Stimulated activated CD4-positive, alpha-beta T cell treated with anti-CD3 and anti-CD28 coated beads, TNF-alpha, amount 100 ng/mL, for 1 hour (primary cell): Measurements from ENCODE around the gene IMP4.

Source experiments
- DNase-seq, 3 donors: peaks; one replicate each; pipeline ENCODE4 v3.0.0-alpha.2; 2020; ENCODE audit warnings: low read depth in 3 of 3, low spot score in 1 of 3

IMP4 gene

DNA sequence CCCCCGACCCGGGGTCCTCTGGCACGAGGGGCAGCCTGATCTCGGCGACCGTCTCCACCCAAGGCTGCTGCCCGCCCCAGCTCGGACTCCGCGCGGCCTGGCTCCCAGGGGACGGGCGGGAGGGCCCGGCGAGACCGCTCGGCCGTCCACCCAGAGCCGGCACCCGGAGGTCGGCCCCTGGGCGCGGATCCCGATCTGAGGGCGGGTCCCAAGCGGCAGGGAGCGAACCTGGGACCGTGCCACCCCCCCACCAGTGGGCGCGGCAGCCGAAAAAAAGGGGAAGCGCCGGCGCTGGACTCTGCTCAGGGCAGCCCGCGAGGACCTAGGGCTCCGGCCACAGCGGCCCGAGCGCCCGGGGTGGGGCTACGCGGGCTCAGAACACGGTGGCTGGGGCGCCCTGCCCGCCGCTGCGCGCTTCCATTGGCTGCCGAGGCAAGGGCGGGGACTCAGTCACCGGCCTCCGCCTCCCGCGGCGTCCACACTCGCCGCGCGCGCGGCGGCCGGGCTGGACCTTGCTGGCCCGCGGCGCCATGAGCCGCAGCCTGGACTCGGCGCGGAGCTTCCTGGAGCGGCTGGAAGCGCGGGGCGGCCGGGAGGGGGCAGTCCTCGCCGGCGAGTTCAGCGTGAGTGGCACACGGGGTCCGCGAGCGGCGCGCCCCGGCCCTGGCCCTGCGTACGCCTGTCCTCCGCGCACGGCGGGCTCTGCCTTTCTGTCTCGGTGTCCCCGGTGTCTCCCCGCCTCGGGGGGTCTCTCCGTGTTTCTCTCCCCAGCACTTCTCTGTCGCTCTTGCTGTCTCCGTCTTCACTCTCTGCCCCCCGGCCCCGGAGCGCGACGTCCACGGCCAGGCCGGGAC is 13.1 kb downstream of the IMP4 start, which contains the start of gene PTPN18:
Gene PTPN18, plus strand, starts transcription at position 479 of the 854 bp plus-strand sequence. Its CDS starts 52 bp downstream, at position 531.
- DNase-seq = peak in 2 of 3 donors; percentile 23 to 48

DNA sequence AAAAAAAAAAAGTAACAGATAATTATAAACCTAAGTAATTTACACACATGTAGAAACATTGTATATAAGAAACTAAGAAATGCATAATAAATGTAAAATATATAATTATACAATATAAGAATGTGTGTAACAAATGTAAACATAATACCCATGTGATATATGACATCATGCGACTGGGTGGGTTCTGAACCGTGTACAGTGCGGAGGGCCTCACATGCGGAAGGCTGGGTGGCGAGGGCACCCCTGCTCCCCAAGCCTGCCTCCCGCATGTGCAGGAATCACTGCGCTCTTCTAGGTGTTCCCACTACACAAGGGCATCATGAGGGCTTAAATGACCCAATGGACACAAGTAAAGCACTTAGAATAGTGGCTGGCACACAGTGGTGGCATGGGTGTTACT is 15.2 kb downstream of the IMP4 start:
- DNase-seq = no peak

DNA sequence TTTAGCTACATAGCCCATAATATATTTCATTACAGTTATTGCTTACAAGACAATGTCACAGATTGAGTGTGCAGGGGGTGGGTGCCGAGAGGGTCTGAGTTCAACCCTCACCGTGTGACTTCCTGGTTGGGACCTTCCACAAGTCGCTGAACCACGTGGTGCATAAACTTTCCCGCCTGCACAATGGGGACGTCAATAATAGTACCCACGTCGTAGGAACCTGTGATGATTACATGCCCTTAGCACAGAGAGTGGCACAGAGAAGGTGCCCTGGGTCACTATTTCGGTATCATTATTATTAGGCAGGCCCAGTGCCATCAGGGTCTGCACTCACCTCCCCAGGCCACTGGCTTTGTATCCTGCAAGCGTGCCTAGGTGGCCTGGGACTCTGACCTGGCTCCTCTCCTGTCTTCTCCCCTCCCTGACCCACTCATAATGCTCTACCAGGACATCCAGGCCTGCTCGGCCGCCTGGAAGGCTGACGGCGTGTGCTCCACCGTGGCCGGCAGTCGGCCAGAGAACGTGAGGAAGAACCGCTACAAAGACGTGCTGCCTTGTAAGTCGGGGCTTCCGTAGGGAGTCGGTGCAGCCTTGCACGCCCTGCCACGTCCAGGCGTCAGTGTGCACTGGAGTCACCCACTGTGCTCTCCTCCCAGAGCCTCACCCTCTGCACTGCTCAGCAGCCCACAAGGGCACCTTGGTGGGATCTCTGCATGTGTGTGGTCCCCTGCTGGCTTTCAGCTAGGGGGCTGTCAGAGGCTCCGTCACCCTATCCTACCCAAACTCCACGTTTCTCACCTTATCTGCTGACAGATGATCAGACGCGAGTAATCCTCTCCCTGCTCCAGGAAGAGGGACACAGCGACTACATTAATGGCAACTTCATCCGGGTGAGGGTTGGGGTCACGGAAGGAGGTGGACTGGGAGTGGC is 16.0 kb downstream of the IMP4 start:
- no peak for DNase-seq

DNA sequence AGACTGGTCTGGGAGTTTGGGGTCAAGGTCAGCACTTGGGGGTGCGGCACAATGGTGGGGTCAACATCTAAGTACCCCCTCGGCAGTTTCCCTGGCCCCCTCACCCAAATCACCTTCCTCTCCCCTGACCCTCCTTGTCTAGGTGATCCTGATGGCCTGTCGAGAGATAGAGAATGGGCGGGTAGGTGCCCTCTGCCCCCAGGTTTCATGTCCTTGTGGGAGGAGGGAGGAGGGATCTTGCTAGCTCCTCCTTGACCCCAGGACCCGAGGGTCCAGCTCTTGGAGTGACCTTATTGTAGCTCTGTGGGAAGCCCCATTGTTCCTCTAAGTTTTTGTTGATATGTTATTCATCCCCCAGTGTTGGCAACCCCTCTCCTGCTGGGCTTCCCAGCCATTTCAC is 16.8 kb downstream of the IMP4 start:
- DNase-seq = no peak

DNA sequence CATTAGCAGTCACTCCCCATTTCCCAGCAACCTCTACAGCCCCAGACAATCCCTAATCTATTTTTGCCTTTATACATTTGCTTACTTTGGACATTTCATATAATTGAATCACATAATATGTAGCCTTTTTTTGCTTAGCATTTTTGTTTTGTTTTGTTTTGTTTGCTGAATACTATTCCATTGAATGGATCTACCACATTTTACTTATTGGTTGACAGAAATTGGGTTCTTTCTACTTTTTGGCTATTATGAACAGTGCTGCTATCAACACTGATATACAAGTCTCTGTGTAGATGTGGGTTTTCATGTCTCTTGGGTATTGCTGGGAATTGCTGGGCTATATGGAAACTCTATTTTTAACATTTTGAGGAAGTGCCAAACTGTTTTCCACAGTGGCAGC is 20.8 kb downstream of the IMP4 start:
- no peak for DNase-seq

DNA sequence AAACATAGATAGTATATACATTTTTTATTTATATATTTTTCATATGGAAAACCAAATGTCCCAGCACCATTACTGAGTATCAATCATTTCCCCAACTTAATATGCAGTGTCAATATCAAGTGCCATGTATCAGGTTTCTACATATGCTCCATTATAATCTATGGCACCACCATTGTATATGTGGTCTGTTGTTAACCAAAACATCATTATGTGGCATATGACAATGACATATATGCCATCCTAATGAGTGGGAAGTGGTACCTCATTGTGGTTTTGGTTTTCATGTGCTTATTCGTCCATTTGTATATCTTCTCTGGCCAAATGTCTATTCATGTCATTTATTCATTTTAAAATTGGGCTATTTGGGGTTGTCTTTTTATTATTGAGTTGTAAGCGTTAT is 22.4 kb downstream of the IMP4 start:
- no peak for DNase-seq

DNA sequence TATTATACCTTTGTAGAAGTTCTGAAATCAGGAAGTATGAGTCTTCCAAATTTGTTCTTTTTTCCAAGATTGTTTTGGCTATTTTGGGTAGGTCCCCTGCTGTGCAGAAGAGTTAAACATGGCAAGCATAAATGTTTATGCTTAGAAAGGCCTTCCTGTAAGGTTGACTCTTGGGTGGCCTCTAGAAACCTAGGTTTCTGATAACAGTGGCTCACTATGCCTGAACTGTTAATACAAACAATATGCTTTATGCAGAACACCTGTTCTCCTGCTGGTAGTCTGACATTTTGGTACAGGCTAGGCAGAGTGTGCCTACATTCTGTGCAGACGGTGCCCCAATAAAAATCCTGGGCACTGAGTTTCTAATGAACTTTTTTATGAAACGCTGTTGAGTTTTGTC is 23.3 kb downstream of the IMP4 start:
- DNase-seq = no peak

DNA sequence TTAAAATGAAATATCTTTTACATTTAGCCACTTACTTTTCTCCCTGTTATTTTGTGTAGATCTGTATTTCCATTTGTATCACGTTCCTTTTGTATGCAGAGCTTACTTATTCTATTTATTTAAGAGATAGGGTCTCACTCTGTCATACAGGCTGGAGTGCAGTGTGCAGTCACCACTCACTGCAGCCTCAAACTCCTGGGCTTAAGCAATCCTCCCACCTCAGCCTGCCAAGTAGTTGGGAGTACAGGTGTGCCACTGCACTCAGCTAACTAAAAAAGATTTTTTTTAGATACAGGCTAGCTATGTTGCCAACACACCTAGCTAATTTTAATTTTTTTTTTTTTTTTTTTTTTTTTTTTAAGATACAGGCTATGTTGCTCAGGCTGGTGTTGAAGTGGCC is 24.0 kb downstream of the IMP4 start:
- DNase-seq = no peak

DNA sequence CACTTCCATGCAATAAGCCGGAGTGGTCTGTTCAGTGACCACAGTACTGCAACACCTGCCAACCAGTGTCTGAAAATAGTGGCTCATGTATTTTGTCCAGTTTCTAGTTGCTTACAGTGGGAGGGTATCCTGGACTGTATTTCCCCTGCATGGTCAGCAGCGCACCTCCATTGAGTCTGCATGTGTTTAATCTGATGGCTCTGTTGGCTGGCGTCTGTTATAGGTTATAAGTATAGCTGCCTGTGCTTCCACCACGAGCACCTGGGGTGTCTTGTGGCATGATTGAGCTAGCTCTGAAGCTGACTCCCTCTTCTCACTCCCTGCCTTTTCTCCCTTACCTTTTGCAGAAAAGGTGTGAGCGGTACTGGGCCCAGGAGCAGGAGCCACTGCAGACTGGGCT is 26.1 kb downstream of the IMP4 start:
- no peak for DNase-seq

DNA sequence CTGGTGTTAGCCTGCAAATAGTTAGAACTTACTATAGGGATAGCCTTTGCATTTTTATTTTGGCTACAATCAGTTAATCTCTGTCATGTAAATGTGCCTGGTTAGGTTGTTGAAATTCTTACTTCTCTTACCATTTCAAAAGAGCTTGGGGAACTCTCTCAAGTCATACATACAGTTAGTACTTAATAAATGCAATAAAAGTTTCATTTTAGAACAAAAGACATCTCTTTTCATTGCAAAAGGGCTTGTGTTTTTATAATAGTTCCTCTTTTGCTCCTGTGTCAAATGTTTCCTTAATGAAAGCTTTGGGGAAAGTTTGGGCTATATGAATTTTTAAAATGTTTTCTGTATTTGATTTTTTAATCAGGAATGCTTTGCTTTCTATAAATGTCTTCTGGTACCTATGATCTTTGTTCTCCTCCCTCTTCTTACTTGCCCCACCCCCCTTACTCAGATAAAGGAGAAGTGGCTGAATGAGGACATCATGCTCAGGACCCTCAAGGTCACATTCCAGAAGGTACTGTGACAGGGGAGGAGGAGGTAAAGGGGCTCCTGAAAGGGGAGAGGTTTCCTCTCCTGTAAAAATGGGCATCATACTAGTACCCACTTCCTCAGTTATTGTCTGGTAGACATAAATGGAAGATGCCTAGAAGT is 26.7 kb downstream of the IMP4 start:
- no peak for DNase-seq

DNA sequence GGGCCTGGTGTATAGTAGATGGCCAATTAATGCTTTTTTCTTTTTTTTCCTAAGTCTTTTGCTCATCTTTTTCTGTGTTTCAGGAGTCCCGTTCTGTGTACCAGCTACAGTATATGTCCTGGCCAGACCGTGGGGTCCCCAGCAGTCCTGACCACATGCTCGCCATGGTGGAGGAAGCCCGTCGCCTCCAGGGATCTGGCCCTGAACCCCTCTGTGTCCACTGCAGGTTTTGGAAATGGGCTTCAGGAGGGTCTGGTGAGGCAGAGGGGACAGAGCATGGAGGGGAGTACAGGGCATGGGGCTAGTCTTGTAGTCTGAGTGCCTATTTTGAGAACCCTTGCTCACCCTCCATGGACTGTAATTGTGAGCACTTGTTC is 27.3 kb downstream of the IMP4 start:
- DNase-seq = no peak

DNA sequence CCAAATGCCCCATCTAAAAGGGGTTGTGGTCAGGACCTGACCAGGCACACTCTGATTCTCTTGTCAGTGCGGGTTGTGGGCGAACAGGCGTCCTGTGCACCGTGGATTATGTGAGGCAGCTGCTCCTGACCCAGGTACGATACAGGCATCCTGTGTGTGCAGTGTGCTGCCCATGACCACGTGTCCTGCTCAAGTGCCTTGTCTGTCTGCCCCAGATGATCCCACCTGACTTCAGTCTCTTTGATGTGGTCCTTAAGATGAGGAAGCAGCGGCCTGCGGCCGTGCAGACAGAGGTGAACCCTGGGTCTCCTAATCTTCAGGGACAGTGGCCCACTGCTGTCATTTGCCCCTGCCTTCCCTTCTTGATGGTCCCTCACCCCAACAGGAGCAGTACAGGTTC is 27.8 kb downstream of the IMP4 start:
- no peak for DNase-seq

DNA sequence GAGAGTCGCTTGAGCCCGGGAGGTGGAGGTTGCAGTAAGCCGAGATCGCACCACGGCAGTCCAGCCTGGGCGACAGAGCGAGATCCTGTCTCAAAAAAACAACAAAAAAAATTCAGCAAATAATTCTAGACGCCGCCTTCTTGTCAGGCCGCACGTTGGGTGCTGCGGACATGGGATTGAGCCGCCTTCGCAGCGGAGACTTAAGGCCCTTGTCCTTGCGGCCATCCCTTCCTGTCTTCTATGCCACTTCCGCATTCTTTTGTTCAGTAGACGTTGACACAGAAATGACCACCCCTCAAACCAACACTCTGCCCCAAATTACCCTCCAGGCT is 29.0 kb downstream of the IMP4 start:
- no peak for DNase-seq

DNA sequence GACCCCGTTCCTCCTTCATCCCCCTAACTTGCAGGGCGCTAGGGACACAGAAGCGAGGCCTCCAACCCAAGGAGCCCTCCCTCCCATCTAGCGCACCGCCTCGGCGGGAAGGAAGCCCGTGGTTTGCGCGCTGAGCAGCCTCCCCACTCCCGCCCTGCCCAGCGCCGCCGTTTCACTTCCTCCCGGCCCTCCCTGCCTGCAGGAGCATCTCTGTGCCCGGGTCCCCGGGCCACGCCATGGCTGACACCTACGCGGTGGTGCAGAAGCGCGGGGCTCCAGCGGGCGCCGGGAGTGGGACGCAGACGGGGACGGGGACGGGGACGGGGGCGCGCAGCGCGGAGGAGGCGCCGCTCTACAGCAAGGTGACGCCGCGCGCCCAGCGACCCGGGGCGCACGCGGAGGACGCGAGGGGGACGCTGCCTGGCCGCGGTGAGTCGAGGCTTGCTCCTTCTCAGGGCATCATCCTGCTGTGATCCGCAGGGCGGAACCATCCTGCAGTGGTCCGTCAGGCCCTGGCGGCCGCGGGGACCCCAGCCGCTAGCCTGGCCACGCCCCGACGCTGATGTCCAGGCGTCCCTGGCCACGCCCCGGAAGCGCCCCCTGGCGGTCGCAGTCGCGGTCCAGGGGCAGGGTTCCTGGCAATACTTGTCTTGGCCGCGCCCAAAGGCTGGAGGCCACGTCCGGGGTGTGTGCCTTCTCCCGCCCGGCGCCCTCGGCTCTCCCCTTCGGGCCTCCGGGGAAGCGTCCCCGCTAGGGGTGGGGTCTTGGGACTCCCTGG is 29.5 kb downstream of the IMP4 start:
- DNase-seq = peak in 2 of 3 donors; percentile 40 to 53

DNA sequence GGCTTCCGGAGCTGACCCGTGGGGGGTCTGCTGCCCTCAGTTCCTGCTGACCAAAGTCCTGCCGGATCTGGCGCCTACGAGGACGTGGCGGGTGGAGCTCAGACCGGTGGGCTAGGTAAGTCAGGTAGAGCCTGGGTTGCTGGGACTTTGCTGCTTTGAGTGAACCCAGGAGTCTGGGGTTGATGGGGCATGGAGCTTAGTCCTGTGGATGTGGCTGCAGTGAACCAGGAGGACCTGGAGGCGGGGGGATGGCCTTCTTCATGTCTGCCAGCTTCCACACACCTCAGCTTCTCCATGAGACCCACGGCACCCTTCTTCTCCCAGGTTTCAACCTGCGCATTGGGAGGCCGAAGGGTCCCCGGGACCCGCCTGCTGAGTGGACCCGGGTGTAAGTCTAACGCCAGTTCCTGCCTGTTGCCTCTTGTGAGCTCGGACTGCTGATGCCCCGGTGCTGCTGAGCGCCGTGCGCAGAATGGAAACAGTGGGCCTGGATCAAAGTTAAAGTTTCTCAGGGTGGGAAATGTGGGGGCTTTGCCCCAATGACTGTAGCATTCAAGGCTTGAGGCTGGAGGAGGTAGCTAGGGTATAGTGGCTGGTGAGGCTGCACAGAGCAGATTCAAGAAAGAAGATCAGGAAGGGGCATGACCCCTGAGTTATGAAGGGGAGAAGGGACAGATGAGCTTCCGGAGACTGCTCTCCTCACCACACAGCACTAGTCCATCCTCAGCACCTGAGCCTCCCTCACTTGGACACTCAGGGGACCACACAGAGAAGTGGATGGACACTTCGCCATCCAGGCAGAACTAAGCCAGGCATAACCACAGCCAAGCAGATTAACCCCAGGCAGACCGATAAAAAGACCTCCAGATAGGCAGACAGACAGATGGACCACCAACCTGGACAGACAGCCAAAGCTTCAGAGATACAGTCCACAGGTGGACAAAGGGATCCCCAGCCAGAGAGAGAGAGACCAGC is 30.4 kb downstream of the IMP4 start:
- no peak for DNase-seq

DNA sequence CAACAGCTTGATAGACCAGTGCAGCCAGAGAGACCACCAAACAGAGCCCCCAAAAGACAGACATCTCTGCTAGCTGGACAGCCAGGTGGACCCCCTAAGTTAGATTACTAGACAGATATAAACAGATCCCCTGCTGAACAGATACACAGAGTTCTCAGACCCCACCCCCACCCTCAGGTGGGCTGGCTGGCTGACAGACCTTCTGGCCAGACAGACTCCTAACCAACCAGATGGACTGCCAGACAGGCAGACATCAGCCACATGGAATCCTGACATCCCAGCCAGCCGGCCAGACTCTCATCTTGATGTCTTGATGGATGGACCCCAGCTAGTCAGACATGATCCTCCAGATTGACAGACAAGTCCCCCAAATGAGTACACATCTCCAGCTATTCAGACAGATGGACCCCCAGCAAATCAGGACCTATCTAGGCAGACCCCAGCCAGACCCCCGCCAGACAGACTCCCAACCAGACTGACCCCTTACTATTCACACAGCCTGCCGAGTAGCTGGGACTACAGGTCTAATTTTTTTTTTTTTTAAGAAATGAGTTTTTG is 31.2 kb downstream of the IMP4 start:
- DNase-seq = no peak

DNA sequence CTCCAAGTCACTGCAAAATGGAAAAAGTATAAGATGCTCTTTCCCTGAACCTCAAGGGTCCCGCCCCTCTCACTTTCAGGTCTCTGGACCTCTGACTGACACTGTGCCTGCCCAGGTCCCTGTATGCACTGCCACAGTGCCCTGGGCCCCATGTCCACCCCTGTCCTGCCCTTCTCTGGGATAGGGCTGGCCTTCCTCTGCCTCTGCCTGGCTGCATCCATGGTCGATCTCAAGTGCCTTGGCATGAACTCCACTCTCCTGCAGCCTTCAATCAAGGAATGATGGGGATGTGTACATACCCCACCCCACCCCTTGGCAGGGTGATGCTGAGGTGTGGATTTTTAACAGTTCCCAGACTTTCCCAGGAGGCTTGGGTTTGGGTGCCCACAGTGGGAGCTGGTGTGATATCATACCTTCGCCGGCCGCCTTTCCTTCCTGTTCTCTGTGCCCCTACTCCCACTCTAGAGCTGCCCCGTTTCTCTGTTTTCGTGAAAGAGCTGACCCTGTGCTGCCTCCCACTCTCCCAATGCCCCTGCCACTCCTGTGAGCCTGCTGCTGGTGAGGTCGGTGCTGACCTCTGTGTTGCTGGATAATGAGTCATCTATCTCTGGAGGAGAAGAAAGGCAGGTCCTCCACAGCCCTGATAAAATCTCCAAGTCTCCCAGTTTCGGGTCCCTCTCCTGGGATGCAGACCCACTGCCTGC is 32.0 kb downstream of the IMP4 start:
- DNase-seq = no peak

DNA sequence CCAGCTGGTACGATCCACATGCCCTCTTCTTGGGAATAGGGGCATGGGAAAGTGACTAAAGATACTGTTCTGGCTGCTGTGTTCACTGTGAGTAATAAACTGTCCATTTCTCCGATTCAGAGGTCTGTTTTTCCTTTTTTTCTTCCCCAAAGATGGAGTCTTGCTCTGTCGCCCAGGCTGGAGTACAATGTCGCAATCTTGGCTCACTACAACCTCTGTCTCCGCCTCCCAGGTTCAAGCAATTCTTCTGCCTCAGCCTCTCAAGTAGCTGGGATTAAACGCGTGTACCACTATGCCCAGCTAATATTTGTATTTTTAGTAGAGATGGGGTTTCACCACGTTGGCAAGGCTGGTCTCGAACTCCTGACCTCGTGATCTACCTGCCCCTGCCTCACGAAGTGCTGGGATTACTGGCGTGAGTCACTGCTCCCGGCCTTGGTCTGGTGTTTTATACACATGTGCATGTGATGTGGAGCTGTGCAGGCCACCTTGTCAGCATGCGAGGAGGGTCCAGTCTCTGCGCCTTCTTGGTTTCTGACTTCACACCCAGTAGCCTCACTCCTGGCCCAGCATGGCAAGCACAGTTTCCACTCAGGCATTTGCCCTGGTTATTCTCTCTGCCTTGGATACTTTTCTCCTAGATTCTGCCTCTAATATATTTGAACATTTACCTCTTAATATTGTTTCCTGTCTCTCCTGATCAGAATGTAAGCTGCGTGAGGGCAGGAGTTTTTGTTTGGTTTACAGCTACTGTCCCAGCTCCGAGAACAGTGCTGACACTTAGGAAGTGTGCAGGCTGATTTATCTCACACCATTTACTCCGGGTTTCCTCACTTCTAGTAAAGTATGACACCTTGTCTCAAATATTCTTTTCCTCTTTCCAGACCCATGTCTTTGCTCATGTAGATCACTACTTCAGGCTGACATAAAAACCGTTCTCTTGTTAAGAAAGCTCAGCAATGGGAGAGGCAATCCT is 32.9 kb downstream of the IMP4 start:
- DNase-seq = no peak
